K562 (cell line): ENCODE measurements around the gene INTS6. TPM values are rescaled to one million over a fixed set of nuclear protein-coding genes. Genes with fewer than 3 reads are reported as not detected.

Experiments
- ATAC-seq: fragments of 200-7000 bp; cut with Tn5 transposase; 3 replicates; pipeline ENCODE4 v1.9.1; 2020; ENCODE audit warnings: moderate library complexity
- BruUV-seq: library from RNA; stranded (reverse); fragments of 400-500 nt; replicated peaks from 2 replicates; lab custom pipeline; 2021; lab: Mats Ljungman, UMichigan
- CTCF ChIA-PET: fragments of 300-600 bp; formaldehyde crosslinking; extraction: SDS; loops from one replicate; lab custom pipeline; 2021; ENCODE audit warnings: low intra/inter-chr PET ratio; lab: Yijun Ruan, JAX
- POLR2A ChIA-PET: fragments of 300-600, 350-650 bp; sonication (Branson Sonifier 250); formaldehyde crosslinking; extraction: SDS; loops from one replicate; lab custom pipeline; 2021; ENCODE audit warnings: antibody characterized with exemption, inconsistent platforms; lab: Yijun Ruan, JAX
- DNase-seq, 4 experiments: peaks; one replicate each; pipeline versions ENCODE4 v3.0.0 to v3.0.0-alpha.2; 2011 to 2018; ENCODE audit warnings: low spot score in 3 of 4, mixed read lengths in 3 of 4; ENCODE audit errors: extremely low read depth in 1 of 4
- FAIRE-seq: peaks from 2 replicates; lab custom pipeline; 2011; peaks lifted over from hg19 to GRCh38; lab: Jason Lieb, UNC
- H2AFZ ChIP-seq: 2 replicates; pipeline ENCODE4 v1.6.0; 2011; ENCODE audit warnings: low read depth, low read length, control low read depth, inconsistent platforms
- H3K27ac ChIP-seq: fragments of 200-600 bp; 3 replicates; pipeline ENCODE4 v1.8.0; 2011; ENCODE audit warnings: low read depth, mild to moderate bottlenecking, control low read depth, inconsistent platforms, low read length, moderate library complexity, mixed read lengths; ENCODE audit errors: extremely low read depth
- H3K27me3 ChIP-seq, 2 experiments: fragments of 300-600 bp in 1 of 2; 2 replicates in 1 of 2; 3 replicates in 1 of 2; pipeline versions ENCODE4 v1.6.0 to v1.8.0; 2011; ENCODE audit warnings: inconsistent platforms in 2 of 2, low read length in 2 of 2, mild to moderate bottlenecking in 1 of 2, mixed read lengths in 1 of 2, moderate library complexity in 1 of 2; ENCODE audit not compliant: control insufficient read depth in 2 of 2, insufficient read depth in 2 of 2
- H3K36me3 ChIP-seq: fragments of 300-600 bp; 3 replicates; pipeline ENCODE4 v1.8.0; 2011; ENCODE audit warnings: mild to moderate bottlenecking, low read length, inconsistent platforms; ENCODE audit not compliant: control insufficient read depth, insufficient read depth
- H3K4me1 ChIP-seq, 2 experiments: fragments of 200-600 bp in 1 of 2; replicated peaks in 1 of 2; 2 replicates in 1 of 2; 3 replicates in 1 of 2; pipeline versions ENCODE4 v1.5.1 to v1.8.0; 2011; ENCODE audit warnings: inconsistent platforms in 2 of 2, low read length in 2 of 2, mild to moderate bottlenecking in 1 of 2, mixed read lengths in 1 of 2, moderate library complexity in 1 of 2; ENCODE audit not compliant: control insufficient read depth in 2 of 2, insufficient read depth in 2 of 2
- H3K4me2 ChIP-seq: 2 replicates; pipeline ENCODE4 v1.6.1; 2011; ENCODE audit warnings: low read length, control low read depth, inconsistent platforms, mixed read lengths; ENCODE audit not compliant: insufficient read depth
- H3K4me3 ChIP-seq: fragments of 200-600 bp; sonication (generic), shearing (Covaris generic); 2 replicates; pipeline ENCODE4 v1.5.1; 2016; ENCODE audit warnings: control low read depth, inconsistent platforms
- H3K79me2 ChIP-seq: fragments of 200-600 bp; 3 replicates; pipeline ENCODE4 v1.8.0; 2011; ENCODE audit warnings: low read length, inconsistent platforms; ENCODE audit not compliant: control insufficient read depth, insufficient read depth
- H3K9ac ChIP-seq, 2 experiments: 2 replicates each; pipeline versions ENCODE4 v1.6.0 to v1.6.1; 2011; ENCODE audit warnings: low read depth in 2 of 2, low read length in 2 of 2, control low read depth in 1 of 2, inconsistent platforms in 1 of 2, mild to moderate bottlenecking in 1 of 2, mixed read lengths in 1 of 2; ENCODE audit not compliant: insufficient read depth in 1 of 2
- H3K9me1 ChIP-seq: one replicate; pipeline ENCODE4 v1.6.0; 2011; ENCODE audit warnings: inconsistent platforms, mild to moderate bottlenecking, low read length, moderate library complexity; ENCODE audit not compliant: control insufficient read depth, insufficient read depth
- H3K9me3 ChIP-seq: replicated peaks from 2 replicates; pipeline ENCODE4 v1.5.1; 2011; ENCODE audit warnings: low read depth, low read length, inconsistent platforms; ENCODE audit not compliant: control insufficient read depth, insufficient read depth
- H4K20me1 ChIP-seq: replicated peaks from 2 replicates; pipeline ENCODE4 v1.6.1; 2011; ENCODE audit warnings: low read length, inconsistent platforms, mixed read lengths; ENCODE audit not compliant: control insufficient read depth, insufficient read depth
- BDP1 ChIP-seq: IDR thresholded peaks from 3 replicates; pipeline ENCODE4 v1.6.1; 2011; ENCODE audit not compliant: insufficient read length, insufficient read depth
- MXI1 ChIP-seq: IDR thresholded peaks from 2 replicates; pipeline ENCODE4 v1.6.1; 2011; ENCODE audit warnings: low read depth, mild to moderate bottlenecking, improper control_type of control experiment, low read length
- NR2F6 ChIP-seq: fragments of 450-650 bp; formaldehyde crosslinking; IDR thresholded peaks from 2 replicates; pipeline ENCODE4 v1.4.0; 2020; ENCODE audit warnings: mild to moderate bottlenecking
- ZNF175 ChIP-seq: fragments of 200-800 bp; sonication (Bioruptor generic); IDR thresholded peaks from 2 replicates; pipeline ENCODE4 v1.6.1; 2016; ENCODE audit warnings: low read depth, mild to moderate bottlenecking, missing genetic modification characterization, missing compliant biosample characterization
- ZNF197 ChIP-seq: fragments of 200-800 bp; sonication (Bioruptor generic); IDR thresholded peaks from 2 replicates; pipeline ENCODE4 v1.6.1; 2016; ENCODE audit warnings: low read depth, missing genetic modification characterization, missing compliant biosample characterization
- ZNF224 ChIP-seq: sonication (generic); formaldehyde crosslinking; IDR thresholded peaks from 2 replicates; pipeline ENCODE4 v1.8.0; 2022; ENCODE audit warnings: mild to moderate bottlenecking, missing genetic modification reagents
- WGBS: fragments of 100-300 bp; shearing (Covaris generic); methylation state at CpG from one replicate; pipeline ENCODE4 v1.1.6; 2016; ENCODE audit warnings: low coverage, mixed read lengths; ENCODE audit not compliant: insufficient coverage; ENCODE audit errors: missing lambda C conversion rate; 5-methylcytosine and 5-hydroxymethylcytosine counted together
- in situ Hi-C: fragments of 300-500 bp; cut with MboI; formaldehyde crosslinking; loops from 4 replicates; pipeline ENCODE4 v1.15.0; 2018; ENCODE audit warnings: inconsistent platforms, mixed read lengths
- intact Hi-C: fragments of 100-400 bp; cut with micrococcal nuclease; formaldehyde crosslinking; loops from 2 replicates; pipeline ENCODE4 v1.14.2; 2022
- polyA plus RNA-seq, 8 experiments: library from polyadenylated mRNA; depleted of rRNA in 4 of 8; stranded (reverse) in 5 of 8; unstranded in 3 of 8; fragments of >200 nt; fragmentation: Nextera tagmentation in 2 of 8; fragmentation: Illumina TruSeq in 1 of 8; extraction: Ambion mirVana in 2 of 8; extraction: Trizol in 1 of 8; gene quantifications; 2 replicates each; pipeline versions ENCODE4 v1.2.1 to v1.2.3, GENCODE V29; 2011 to 2014; ENCODE audit warnings: inconsistent platforms in 1 of 8, missing spikeins in 1 of 8
- total RNA-seq, 7 experiments: library from RNA; depleted of rRNA in 6 of 7; stranded (reverse); fragments of >200 nt in 6 of 7; fragmentation: Illumina TruSeq in 2 of 7; extraction: Trizol in 2 of 7; gene quantifications; 2 replicates each; pipeline versions ENCODE4 v1.2.1 to v1.2.3, GENCODE V29; 2011 to 2021; ENCODE audit warnings: low replicate concordance in 1 of 7
- TF ChIP-seq, protein P1 (sequence below): fragments of 250-450 bp; sonication (Bioruptor Pico); IDR thresholded peaks from 2 replicates; pipeline ENCODE4 v1.8.0; 2022; ENCODE audit warnings: moderate library complexity, mild to moderate bottlenecking, inconsistent platforms
- TF ChIP-seq, protein P2 (sequence below): fragments of 200-600 bp; sonication (generic); IDR thresholded peaks from one replicate; pipeline ENCODE4 v1.6.1; 2012; ENCODE audit warnings: mild to moderate bottlenecking, low read depth, low read length, inconsistent platforms

Gene INTS6
- total and polyA plus RNA-seq, 9 of the 15 experiments (the other 6 are each of a cell fraction or from before 2014, with no cell fraction given), result 3.7 to 29.8 (median 16.1) TPM

DNA sequence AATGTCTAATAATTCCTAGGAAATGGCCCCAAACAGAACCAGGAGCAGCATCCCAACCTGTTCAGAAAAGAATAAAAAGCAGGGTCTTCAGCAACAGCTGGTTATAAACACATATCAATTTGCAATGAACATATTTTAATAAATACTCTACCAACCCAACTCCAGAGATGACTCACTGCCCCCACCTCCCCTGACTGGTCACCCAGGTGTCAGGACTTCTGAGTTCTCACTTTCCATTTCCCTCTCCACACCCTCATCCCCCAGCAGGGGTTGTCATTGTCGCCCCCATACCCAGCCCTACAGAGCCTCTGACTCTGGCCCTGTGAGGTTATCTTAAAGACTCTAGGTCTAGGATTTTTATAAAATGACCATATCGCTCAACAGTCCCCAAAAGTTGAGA, 106.4 kb downstream of the INTS6 start:
- no peak overlapping the region for H3K9ac ChIP-seq
- H2AFZ ChIP-seq, result no peak overlapping the region
- no peak overlapping the region for H3K4me2 ChIP-seq
- no peaks in the 10 kb centered on the region for H3K36me3 ChIP-seq
- no peaks in the 10 kb centered on the region for H3K79me2 ChIP-seq
- no TSS peak for BruUV-seq
- CTCF ChIA-PET, result no interaction called here
- H3K4me1 ChIP-seq, result no peaks in the 10 kb centered on the region
- H3K27ac ChIP-seq, result no peak overlapping the region
- H4K20me1 ChIP-seq, result no peaks in the 10 kb centered on the region
- 14% methylated on average over 2 of the region's 2 CpGs for WGBS
- intact Hi-C loops (no loop called here), in situ Hi-C loops (no loop called here)
- no peak overlapping the region for H3K4me3 ChIP-seq
- H3K27me3 ChIP-seq, result peaks cover 5 to 32% of the 10 kb centered on the region in 2 experiments; a peak in 4 of 5 replicates
- DNase-seq (no peak), ATAC-seq (no peak), FAIRE-seq (no peak)
- POLR2A ChIA-PET, result no interaction called here
- H3K9me1 ChIP-seq, result no peaks in the 10 kb centered on the region
- H3K9me3 ChIP-seq, result no peaks in the 10 kb centered on the region
- TF ChIP-seq, protein P1, sequence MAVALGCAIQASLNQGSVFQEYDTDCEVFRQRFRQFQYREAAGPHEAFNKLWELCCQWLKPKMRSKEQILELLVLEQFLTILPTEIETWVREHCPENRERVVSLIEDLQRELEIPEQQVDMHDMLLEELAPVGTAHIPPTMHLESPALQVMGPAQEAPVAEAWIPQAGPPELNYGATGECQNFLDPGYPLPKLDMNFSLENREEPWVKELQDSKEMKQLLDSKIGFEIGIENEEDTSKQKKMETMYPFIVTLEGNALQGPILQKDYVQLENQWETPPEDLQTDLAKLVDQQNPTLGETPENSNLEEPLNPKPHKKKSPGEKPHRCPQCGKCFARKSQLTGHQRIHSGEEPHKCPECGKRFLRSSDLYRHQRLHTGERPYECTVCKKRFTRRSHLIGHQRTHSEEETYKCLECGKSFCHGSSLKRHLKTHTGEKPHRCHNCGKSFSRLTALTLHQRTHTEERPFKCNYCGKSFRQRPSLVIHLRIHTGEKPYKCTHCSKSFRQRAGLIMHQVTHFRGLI (CRISPR knock-in tag), result no peak
- TF ChIP-seq ZNF224 (CRISPR knock-in tag) (no peak), ZNF197 (no peak), BDP1 (no peak), ZNF175 (CRISPR knock-in tag) (no peak), NR2F6 (CRISPR knock-in tag) (no peak), MXI1 (no peak)
- TF ChIP-seq, protein P2, sequence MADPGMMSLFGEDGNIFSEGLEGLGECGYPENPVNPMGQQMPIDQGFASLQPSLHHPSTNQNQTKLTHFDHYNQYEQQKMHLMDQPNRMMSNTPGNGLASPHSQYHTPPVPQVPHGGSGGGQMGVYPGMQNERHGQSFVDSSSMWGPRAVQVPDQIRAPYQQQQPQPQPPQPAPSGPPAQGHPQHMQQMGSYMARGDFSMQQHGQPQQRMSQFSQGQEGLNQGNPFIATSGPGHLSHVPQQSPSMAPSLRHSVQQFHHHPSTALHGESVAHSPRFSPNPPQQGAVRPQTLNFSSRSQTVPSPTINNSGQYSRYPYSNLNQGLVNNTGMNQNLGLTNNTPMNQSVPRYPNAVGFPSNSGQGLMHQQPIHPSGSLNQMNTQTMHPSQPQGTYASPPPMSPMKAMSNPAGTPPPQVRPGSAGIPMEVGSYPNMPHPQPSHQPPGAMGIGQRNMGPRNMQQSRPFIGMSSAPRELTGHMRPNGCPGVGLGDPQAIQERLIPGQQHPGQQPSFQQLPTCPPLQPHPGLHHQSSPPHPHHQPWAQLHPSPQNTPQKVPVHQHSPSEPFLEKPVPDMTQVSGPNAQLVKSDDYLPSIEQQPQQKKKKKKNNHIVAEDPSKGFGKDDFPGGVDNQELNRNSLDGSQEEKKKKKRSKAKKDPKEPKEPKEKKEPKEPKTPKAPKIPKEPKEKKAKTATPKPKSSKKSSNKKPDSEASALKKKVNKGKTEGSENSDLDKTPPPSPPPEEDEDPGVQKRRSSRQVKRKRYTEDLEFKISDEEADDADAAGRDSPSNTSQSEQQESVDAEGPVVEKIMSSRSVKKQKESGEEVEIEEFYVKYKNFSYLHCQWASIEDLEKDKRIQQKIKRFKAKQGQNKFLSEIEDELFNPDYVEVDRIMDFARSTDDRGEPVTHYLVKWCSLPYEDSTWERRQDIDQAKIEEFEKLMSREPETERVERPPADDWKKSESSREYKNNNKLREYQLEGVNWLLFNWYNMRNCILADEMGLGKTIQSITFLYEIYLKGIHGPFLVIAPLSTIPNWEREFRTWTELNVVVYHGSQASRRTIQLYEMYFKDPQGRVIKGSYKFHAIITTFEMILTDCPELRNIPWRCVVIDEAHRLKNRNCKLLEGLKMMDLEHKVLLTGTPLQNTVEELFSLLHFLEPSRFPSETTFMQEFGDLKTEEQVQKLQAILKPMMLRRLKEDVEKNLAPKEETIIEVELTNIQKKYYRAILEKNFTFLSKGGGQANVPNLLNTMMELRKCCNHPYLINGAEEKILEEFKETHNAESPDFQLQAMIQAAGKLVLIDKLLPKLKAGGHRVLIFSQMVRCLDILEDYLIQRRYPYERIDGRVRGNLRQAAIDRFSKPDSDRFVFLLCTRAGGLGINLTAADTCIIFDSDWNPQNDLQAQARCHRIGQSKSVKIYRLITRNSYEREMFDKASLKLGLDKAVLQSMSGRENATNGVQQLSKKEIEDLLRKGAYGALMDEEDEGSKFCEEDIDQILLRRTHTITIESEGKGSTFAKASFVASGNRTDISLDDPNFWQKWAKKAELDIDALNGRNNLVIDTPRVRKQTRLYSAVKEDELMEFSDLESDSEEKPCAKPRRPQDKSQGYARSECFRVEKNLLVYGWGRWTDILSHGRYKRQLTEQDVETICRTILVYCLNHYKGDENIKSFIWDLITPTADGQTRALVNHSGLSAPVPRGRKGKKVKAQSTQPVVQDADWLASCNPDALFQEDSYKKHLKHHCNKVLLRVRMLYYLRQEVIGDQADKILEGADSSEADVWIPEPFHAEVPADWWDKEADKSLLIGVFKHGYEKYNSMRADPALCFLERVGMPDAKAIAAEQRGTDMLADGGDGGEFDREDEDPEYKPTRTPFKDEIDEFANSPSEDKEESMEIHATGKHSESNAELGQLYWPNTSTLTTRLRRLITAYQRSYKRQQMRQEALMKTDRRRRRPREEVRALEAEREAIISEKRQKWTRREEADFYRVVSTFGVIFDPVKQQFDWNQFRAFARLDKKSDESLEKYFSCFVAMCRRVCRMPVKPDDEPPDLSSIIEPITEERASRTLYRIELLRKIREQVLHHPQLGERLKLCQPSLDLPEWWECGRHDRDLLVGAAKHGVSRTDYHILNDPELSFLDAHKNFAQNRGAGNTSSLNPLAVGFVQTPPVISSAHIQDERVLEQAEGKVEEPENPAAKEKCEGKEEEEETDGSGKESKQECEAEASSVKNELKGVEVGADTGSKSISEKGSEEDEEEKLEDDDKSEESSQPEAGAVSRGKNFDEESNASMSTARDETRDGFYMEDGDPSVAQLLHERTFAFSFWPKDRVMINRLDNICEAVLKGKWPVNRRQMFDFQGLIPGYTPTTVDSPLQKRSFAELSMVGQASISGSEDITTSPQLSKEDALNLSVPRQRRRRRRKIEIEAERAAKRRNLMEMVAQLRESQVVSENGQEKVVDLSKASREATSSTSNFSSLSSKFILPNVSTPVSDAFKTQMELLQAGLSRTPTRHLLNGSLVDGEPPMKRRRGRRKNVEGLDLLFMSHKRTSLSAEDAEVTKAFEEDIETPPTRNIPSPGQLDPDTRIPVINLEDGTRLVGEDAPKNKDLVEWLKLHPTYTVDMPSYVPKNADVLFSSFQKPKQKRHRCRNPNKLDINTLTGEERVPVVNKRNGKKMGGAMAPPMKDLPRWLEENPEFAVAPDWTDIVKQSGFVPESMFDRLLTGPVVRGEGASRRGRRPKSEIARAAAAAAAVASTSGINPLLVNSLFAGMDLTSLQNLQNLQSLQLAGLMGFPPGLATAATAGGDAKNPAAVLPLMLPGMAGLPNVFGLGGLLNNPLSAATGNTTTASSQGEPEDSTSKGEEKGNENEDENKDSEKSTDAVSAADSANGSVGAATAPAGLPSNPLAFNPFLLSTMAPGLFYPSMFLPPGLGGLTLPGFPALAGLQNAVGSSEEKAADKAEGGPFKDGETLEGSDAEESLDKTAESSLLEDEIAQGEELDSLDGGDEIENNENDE, result no peak
